NCI-H2227 treated with DMSO at 0.1 percent for 48 hours (cell line): ENCODE data around the gene EPC2.

ENCODE experiments used
- DNase-seq: peaks from one replicate; lab custom pipeline; 2025; lab: John Stamatoyannopoulos, UW

EPC2 gene

GRCh38 chr2:148810081-148810480 is 165.5 kb downstream of the EPC2 start:
- DNase-seq = no peak

GRCh38 chr2:148812306-148812705 is 167.8 kb downstream of the EPC2 start:
- DNase-seq = no peak

GRCh38 chr2:148813603-148814065 is 169.1 kb downstream of the EPC2 start:
- DNase-seq = no peak

- DNase-seq = no peak
These were observed 169.8 kb downstream of the EPC2 start for GRCh38 chr2:148814143-148814859.

GRCh38 chr2:148814860-148815419 is 170.4 kb downstream of the EPC2 start:
- no peak for DNase-seq

- DNase-seq = no peak
These were observed 171.6 kb downstream of the EPC2 start for GRCh38 chr2:148816176-148816575.

- peak; percentile 79 for DNase-seq
These were observed 172.7 kb downstream of the EPC2 start for GRCh38 chr2:148817210-148817708.

- no peak for DNase-seq
These were observed 174.6 kb downstream of the EPC2 start for GRCh38 chr2:148819019-148819585.

GRCh38 chr2:148824190-148824589 is 179.6 kb downstream of the EPC2 start:
- DNase-seq = no peak

GRCh38 chr2:148826791-148827190 is 182.2 kb downstream of the EPC2 start:
- no peak for DNase-seq

- no peak for DNase-seq
These were observed 184.4 kb downstream of the EPC2 start for GRCh38 chr2:148828941-148829340.

- no peak for DNase-seq
These were observed 185.1 kb downstream of the EPC2 start for GRCh38 chr2:148829618-148830017.

- DNase-seq = no peak
These were observed 188.1 kb downstream of the EPC2 start for GRCh38 chr2:148832637-148833036.
